Activated T-cell treated with anti-CD3 and anti-CD28 coated beads, Interleukin-2, amount 50 U/mL, for 1 hour (primary cell): ENCODE data around the gene GALR1.
"Not testable (repeated sequence)": the region's sequence is repeated elsewhere in the genome, so short reads cannot be mapped to it uniquely, and the experiment has no call there.

Experiments used
- DNase-seq: peaks from one replicate; pipeline ENCODE4 v3.0.0-alpha.2; 2020

GALR1 gene

GRCh38 chr18:77251730-77252050, 2.0 kb downstream of the GALR1 start:
- no peak for DNase-seq

- no peak for DNase-seq
Measured at GRCh38 chr18:77254711-77255405, 5.2 kb downstream of the GALR1 start.

GRCh38 chr18:77255426-77256105, 5.9 kb downstream of the GALR1 start:
- no peak for DNase-seq

- DNase-seq = no peak
Measured at GRCh38 chr18:77262643-77263465, 13.2 kb downstream of the GALR1 start.

GRCh38 chr18:77263466-77263763, 13.8 kb downstream of the GALR1 start:
- no peak for DNase-seq

- no peak for DNase-seq
Measured at GRCh38 chr18:77267969-77268368, 18.3 kb downstream of the GALR1 start.

- DNase-seq = no peak
Measured at GRCh38 chr18:77268456-77268855, 18.8 kb downstream of the GALR1 start.

GRCh38 chr18:77271576-77272481, 22.2 kb downstream of the GALR1 start:
- no peak for DNase-seq

- not testable (repeated sequence) for DNase-seq
Measured at GRCh38 chr18:77290841-77291240, 41.2 kb downstream of the GALR1 start.

- no peak for DNase-seq
Measured at GRCh38 chr18:77298172-77298571, 48.5 kb downstream of the GALR1 start.

- DNase-seq = no peak
Measured at GRCh38 chr18:77299706-77300105, 50.1 kb downstream of the GALR1 start.

- DNase-seq = no peak
Measured at GRCh38 chr18:77300579-77300978, 50.9 kb downstream of the GALR1 start.

- DNase-seq = no peak
Measured at GRCh38 chr18:77304268-77304667, 54.6 kb downstream of the GALR1 start.

- no peak for DNase-seq
Measured at GRCh38 chr18:77305676-77306075, 56.0 kb downstream of the GALR1 start.

GRCh38 chr18:77308216-77308615, 58.6 kb downstream of the GALR1 start:
- DNase-seq = no peak

- no peak for DNase-seq
Measured at GRCh38 chr18:77314511-77314910, 64.9 kb downstream of the GALR1 start.

GRCh38 chr18:77314952-77315351, 65.3 kb downstream of the GALR1 start:
- DNase-seq = no peak

- DNase-seq = no peak
Measured at GRCh38 chr18:77316008-77316407, 66.4 kb downstream of the GALR1 start.

GRCh38 chr18:77316641-77317040, 67.0 kb downstream of the GALR1 start:
- DNase-seq = no peak

GRCh38 chr18:77320971-77321559, 71.4 kb downstream of the GALR1 start:
- DNase-seq = no peak

- no peak for DNase-seq
Measured at GRCh38 chr18:77321823-77322805, 72.5 kb downstream of the GALR1 start.
